ENCODE measurements around the gene CYP8B1. TPM values are rescaled to one million over a fixed set of nuclear protein-coding genes. Genes with fewer than 3 reads are reported as not detected.

The CYP8B1 gene
- total RNA-seq, 1 donor from 2014 or later, result not detected

GRCh38 chr3:42908675-42909074 lies 33.0 kb upstream of the CYP8B1 start:
- CTCF ChIA-PET, result no interaction called here
- POLR2A ChIA-PET, result no interaction called here
- TF ChIP-seq CTCF (IDR thresholded peaks at IDR 0.05), result no peak
- ATAC-seq (ENCODE audit: low read depth) (no peak), DNase-seq (no peak)
- Mint-ChIP-seq H3K4me1 (peaks cover 6% of the 10 kb centered on the region), H3K27ac (no peak overlapping the region), H3K4me3 (no peak overlapping the region), H3K27me3 (peaks cover 44% of the 10 kb centered on the region), H3K9me3 (peaks cover 10% of the 10 kb centered on the region), H3K36me3 (ENCODE audit: low read depth) (no peaks in the 10 kb centered on the region)
- intact Hi-C loops (cut with micrococcal nuclease), result no loop called here

- Mint-ChIP-seq H3K9me3 (peaks cover 10% of the 10 kb centered on the region), H3K4me1 (peaks cover 6% of the 10 kb centered on the region), H3K36me3 (ENCODE audit: low read depth) (no peaks in the 10 kb centered on the region), H3K27me3 (peaks cover 55% of the 10 kb centered on the region), H3K27ac (no peak overlapping the region), H3K4me3 (no peak overlapping the region)
- ChIA-PET POLR2A (no interaction called here), CTCF (no interaction called here)
- no peak for DNase-seq
- no peak for ATAC-seq (ENCODE audit: low read depth)
- TF ChIP-seq CTCF (IDR thresholded peaks at IDR 0.05), result no peak
- intact Hi-C loops (cut with micrococcal nuclease), result no loop called here
Measured at GRCh38 chr3:42906848-42907183, 31.1 kb upstream of the CYP8B1 start.

- ChIA-PET CTCF (no interaction called here), POLR2A (no interaction called here)
- Mint-ChIP-seq H3K9me3 (peaks cover 10% of the 10 kb centered on the region), H3K27ac (no peak within 1 kb of the TSS), H3K4me3 (peak within 1 kb of the TSS; percentile 29), H3K27me3 (peaks cover 55% of the 10 kb centered on the region), H3K36me3 (ENCODE audit: low read depth) (no peaks in the 10 kb centered on the region), H3K4me1 (peaks cover 6% of the 10 kb centered on the region)
- no peak for TF ChIP-seq CTCF (IDR thresholded peaks at IDR 0.05)
- ATAC-seq (ENCODE audit: low read depth) (no peak), DNase-seq (no peak)
- intact Hi-C loops (cut with micrococcal nuclease), result no loop called here
Measured at GRCh38 chr3:42906070-42906847, 30.6 kb upstream of the CYP8B1 start, which contains the start of gene ZNF662. Gene ZNF662, plus strand, starts transcription at chr3:42906142. Its CDS starts 1,973 bp downstream, at chr3:42908115.

- Mint-ChIP-seq H3K27me3 (peaks cover 55% of the 10 kb centered on the region), H3K36me3 (ENCODE audit: low read depth) (no peaks in the 10 kb centered on the region), H3K4me1 (peaks cover 6% of the 10 kb centered on the region), H3K4me3 (peak overlapping the region; percentile 29), H3K9me3 (peaks cover 10% of the 10 kb centered on the region), H3K27ac (no peak overlapping the region)
- no peak for TF ChIP-seq CTCF (IDR thresholded peaks at IDR 0.05)
- ChIA-PET POLR2A (no interaction called here), CTCF (no interaction called here)
- intact Hi-C loops (cut with micrococcal nuclease), result no loop called here
- DNase-seq, result no peak
- ATAC-seq (ENCODE audit: low read depth), result no peak
Measured at GRCh38 chr3:42905740-42906069, 30.0 kb upstream of the CYP8B1 start.

GRCh38 chr3:42904076-42904475 lies 28.4 kb upstream of the CYP8B1 start:
- peaks cover 55% of the 10 kb centered on the region for H3K27me3 Mint-ChIP-seq

More at GRCh38 chr3:42904076-42904475, 28.4 kb upstream of the CYP8B1 start:
- intact Hi-C loops (cut with micrococcal nuclease), result no loop called here
- H3K4me3 Mint-ChIP-seq, result no peak overlapping the region
- H3K9me3 Mint-ChIP-seq, result peaks cover 10% of the 10 kb centered on the region
- no peaks in the 10 kb centered on the region for H3K36me3 Mint-ChIP-seq (ENCODE audit: low read depth)
- DNase-seq (no peak), ATAC-seq (ENCODE audit: low read depth) (no peak)
- TF ChIP-seq CTCF (IDR thresholded peaks at IDR 0.05), result no peak
- no peak overlapping the region for H3K27ac Mint-ChIP-seq
- peaks cover 6% of the 10 kb centered on the region for H3K4me1 Mint-ChIP-seq
- CTCF ChIA-PET, result interaction anchor here (0.7 kb wide), 1 partner anchor 599 kb away, joined by 3 read pairs; no protein-coding TSS in a partner anchor
- POLR2A ChIA-PET, result no interaction called here
